Gastroesophageal sphincter (tissue), 4 donors: Measurements from ENCODE around the gene SRPRA. TPM values are rescaled to one million over a fixed set of nuclear protein-coding genes. Genes with fewer than 3 reads are reported as not detected.

Experiments used
- ATAC-seq: fragments of 150-250 bp; one replicate; pipeline ENCODE4 v1.9.1; 2016; ENCODE audit warnings: mild to moderate bottlenecking, moderate library complexity
- H3K27ac ChIP-seq, 4 donors: fragments of 200-600 bp; sonication (generic) in 3 of 4; 1 replicate in 3 of 4; 2 replicates in 1 of 4; pipeline ENCODE4 v1.5.1; 2016 to 2019
- H3K27me3 ChIP-seq: fragments of 200-600 bp; sonication (generic); one replicate; pipeline ENCODE4 v1.5.1; 2019
- H3K36me3 ChIP-seq, 2 donors: fragments of 200-600 bp; sonication (generic); one replicate each; pipeline ENCODE4 v1.5.1; 2019; ENCODE audit warnings: control low read depth in 1 of 2
- H3K4me1 ChIP-seq, 3 donors: fragments of 200-600 bp; sonication (generic); 1 replicate in 2 of 3; 2 replicates in 1 of 3; pipeline ENCODE4 v1.5.1; 2016 to 2019; ENCODE audit warnings: control low read depth in 2 of 3
- H3K4me3 ChIP-seq, 2 donors: fragments of 200-600 bp; sonication (generic); one replicate each; pipeline ENCODE4 v1.5.1; 2019; ENCODE audit warnings: mild to moderate bottlenecking in 1 of 2, moderate library complexity in 1 of 2
- H3K9me3 ChIP-seq, 3 donors: fragments of 200-600 bp; sonication (generic); one replicate each; pipeline ENCODE4 v1.5.1; 2017 to 2019; ENCODE audit warnings: control low read depth in 2 of 3
- CTCF ChIP-seq, 4 experiments: fragments of 200-600 bp in 2 of 4; fragments of 450-650 bp in 2 of 4; sonication (generic) in 1 of 4; IDR thresholded peaks; one replicate each; pipeline ENCODE4 v1.5.1; 2017 to 2019; ENCODE audit warnings: antibody characterized with exemption in 4 of 4, mild to moderate bottlenecking in 2 of 4, moderate library complexity in 2 of 4
- EP300 ChIP-seq: sonication (generic); formaldehyde crosslinking; IDR thresholded peaks from one replicate; pipeline ENCODE4 v1.6.1; 2017; ENCODE audit warnings: antibody characterized with exemption, mild to moderate bottlenecking
- POLR2A ChIP-seq, 2 donors: fragments of 450-650 bp; IDR thresholded peaks; one replicate each; pipeline ENCODE4 v1.6.1; 2017; ENCODE audit warnings: antibody characterized with exemption in 2 of 2, mild to moderate bottlenecking in 2 of 2, moderate library complexity in 1 of 2
- POLR2AphosphoS5 ChIP-seq: sonication (generic); formaldehyde crosslinking; IDR thresholded peaks from one replicate; pipeline ENCODE4 v1.6.1; 2017; ENCODE audit warnings: antibody characterized with exemption
- WGBS, 2 donors: methylation state at CpG; one replicate each; pipeline ENCODE4 v1.1.5; 2018; ENCODE audit warnings: low coverage in 1 of 2; 5-methylcytosine and 5-hydroxymethylcytosine counted together
- total RNA-seq, 4 donors: library from RNA; depleted of rRNA; stranded (reverse); fragments of >200 nt; gene quantifications; one replicate each; pipeline ENCODE4 v1.1.0, GENCODE V29; 2016

The SRPRA gene
- total RNA-seq, 4 donors from 2014 or later: 84.1 to 87.1 (median 86.7) TPM

DNA sequence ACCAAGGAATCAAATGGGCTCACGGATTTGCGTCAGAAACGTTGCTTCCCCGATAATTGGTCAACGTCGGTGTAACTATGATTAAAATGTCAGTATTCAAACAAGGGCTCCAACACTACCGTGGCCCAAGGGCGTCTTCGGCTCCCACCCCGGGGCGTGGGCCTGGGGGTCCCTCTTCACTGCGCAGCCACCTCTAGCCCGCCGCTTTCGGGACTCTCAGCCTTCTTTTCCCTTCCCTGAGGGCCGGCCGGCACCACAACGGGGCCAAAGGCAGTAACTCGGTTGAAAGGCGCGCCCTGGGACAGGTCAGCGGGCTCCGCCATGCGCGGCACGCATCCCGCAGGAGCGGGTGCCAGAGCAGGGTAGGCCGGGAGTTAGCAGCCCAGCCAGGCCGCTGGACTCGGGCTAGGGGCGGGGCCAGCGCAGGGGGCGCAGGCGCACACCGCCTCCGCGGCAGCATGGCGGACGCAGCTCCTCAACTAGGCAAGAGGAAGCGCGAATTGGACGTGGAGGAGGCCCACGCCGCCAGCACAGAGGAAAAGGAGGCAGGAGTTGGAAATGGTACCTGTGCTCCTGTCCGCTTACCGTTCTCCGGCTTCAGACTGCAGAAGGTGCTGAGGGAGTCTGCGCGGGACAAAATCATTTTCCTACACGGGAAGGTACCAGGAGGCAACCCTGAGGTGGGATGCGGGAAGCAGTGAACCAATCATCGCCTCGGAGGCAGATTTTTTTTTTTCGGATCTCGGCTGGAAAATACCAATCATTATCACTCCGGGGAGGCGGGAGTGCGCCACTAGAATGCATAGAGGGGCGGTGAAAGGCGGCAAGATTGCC lies 35.1 kb upstream of the SRPRA start, which contains the start of gene DCPS:
Gene DCPS (plus strand): TSS at position 438 of the 834 bp plus-strand sequence. CDS start 21 bp downstream, at position 459.
- ATAC-seq: peak; percentile 99
- H3K27ac ChIP-seq: peak within 1 kb of the TSS; percentile 85 to 92 (median 88)
- no peaks in the 10 kb centered on the region for H3K27me3 ChIP-seq
- H3K36me3 ChIP-seq: peaks cover 0 to 30% of the 10 kb centered on the region in 2 donors
- WGBS, 2 donors: 1 to 3% methylated on average over 21 to 28 of the region's 61 CpGs
- peak within 1 kb of the TSS; percentile 59 to 64 for H3K4me3 ChIP-seq
- H3K9me3 ChIP-seq: no peaks in the 10 kb centered on the region
- peaks cover 0 to 36% (median 6%) of the 10 kb centered on the region in 3 donors for H3K4me1 ChIP-seq
- peak; percentile 71 for TF ChIP-seq POLR2AphosphoS5
- TF ChIP-seq CTCF (IDR thresholded peaks at IDR 0.05): no peak
- TF ChIP-seq EP300: no peak
- peak; percentile 62 to 63 for TF ChIP-seq POLR2A (IDR thresholded peaks at IDR 0.05)

- ATAC-seq: no peak
- WGBS, 2 donors: 57 to 65% methylated on average over 2 of the region's 2 CpGs
- H3K9me3 ChIP-seq: no peaks in the 10 kb centered on the region
- TF ChIP-seq CTCF (IDR thresholded peaks at IDR 0.05): no peak
- TF ChIP-seq POLR2A (IDR thresholded peaks at IDR 0.05): no peak
- TF ChIP-seq POLR2AphosphoS5: no peak
- no peak for TF ChIP-seq EP300
- H3K27ac ChIP-seq: no peak overlapping the region
- H3K4me3 ChIP-seq: no peak overlapping the region
- H3K27me3 ChIP-seq: no peaks in the 10 kb centered on the region
- peaks cover 0 to 68% of the 10 kb centered on the region in 2 donors for H3K36me3 ChIP-seq
- H3K4me1 ChIP-seq: no peaks in the 10 kb centered on the region
These were observed 28.3 kb upstream of the SRPRA start for GRCh38 chr11:126297004-126297403.

GRCh38 chr11:126293726-126294125 lies 25.0 kb upstream of the SRPRA start:
- Histone ChIP-seq H3K27me3 (no peaks in the 10 kb centered on the region), H3K9me3 (no peaks in the 10 kb centered on the region), H3K36me3 (peaks cover 0 to 84% of the 10 kb centered on the region in 2 donors), H3K27ac (no peak overlapping the region), H3K4me1 (peaks cover 0 to 4% (median 0%) of the 10 kb centered on the region in 3 donors), H3K4me3 (no peak overlapping the region)
- TF ChIP-seq EP300 (no peak), POLR2A (IDR thresholded peaks at IDR 0.05) (no peak), CTCF (IDR thresholded peaks at IDR 0.05) (no peak), POLR2AphosphoS5 (no peak)
- no peak for ATAC-seq
- WGBS, 2 donors: 100% methylated on average over 2 of the region's 5 CpGs; no CpG with 5 or more reads in 1 of the 2 donors

GRCh38 chr11:126290887-126291286 lies 22.2 kb upstream of the SRPRA start:
- peaks cover 0 to 90% of the 10 kb centered on the region in 2 donors for H3K36me3 ChIP-seq
- no peaks in the 10 kb centered on the region for H3K9me3 ChIP-seq
- H3K4me1 ChIP-seq: peaks cover 0 to 4% (median 0%) of the 10 kb centered on the region in 3 donors
- no peak for ATAC-seq
- H3K4me3 ChIP-seq: no peak overlapping the region
- WGBS, 2 donors: 54 to 58% methylated on average over 4 to 6 of the region's 12 CpGs
- no peak for TF ChIP-seq EP300
- TF ChIP-seq POLR2A (IDR thresholded peaks at IDR 0.05): no peak
- TF ChIP-seq POLR2AphosphoS5: no peak
- TF ChIP-seq CTCF (IDR thresholded peaks at IDR 0.05): no peak
- H3K27ac ChIP-seq: peak overlapping the region in 2 of 4 donors; percentile 6 to 9
- no peaks in the 10 kb centered on the region for H3K27me3 ChIP-seq

DNA sequence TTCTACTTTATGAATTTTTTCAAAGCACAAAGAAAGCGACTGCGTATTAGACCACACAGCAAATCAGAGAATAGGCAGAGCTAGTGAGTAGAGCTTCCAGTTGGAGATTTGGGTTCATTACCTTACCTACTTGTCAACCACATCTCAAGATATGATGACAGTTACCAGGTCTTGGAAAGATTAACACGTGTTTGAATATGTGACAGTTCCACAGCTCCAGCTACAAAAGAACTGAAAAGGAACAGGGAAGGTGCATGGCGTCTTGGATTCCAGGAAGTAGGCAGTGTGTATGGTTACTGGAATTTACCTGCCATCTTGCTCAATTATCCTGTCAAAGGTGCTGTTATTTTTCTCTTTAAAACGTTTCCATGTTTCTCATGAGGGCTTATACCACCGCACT lies 19.5 kb upstream of the SRPRA start:
- WGBS, 2 donors: 78 to 87% methylated on average over 4 to 6 of the region's 6 CpGs
- Histone ChIP-seq H3K27ac (no peak overlapping the region), H3K4me1 (peaks cover 0 to 24% (median 0%) of the 10 kb centered on the region in 3 donors), H3K9me3 (no peaks in the 10 kb centered on the region), H3K36me3 (peaks cover 0 to 64% of the 10 kb centered on the region in 2 donors), H3K27me3 (no peaks in the 10 kb centered on the region), H3K4me3 (no peak overlapping the region)
- TF ChIP-seq CTCF (IDR thresholded peaks at IDR 0.05) (no peak), POLR2AphosphoS5 (no peak), POLR2A (IDR thresholded peaks at IDR 0.05) (no peak), EP300 (no peak)
- no peak for ATAC-seq
